Endothelial cell of umbilical vein (primary cell): ENCODE results near the gene NCAPG2. TPM values are rescaled to one million over a fixed set of nuclear protein-coding genes. Genes with fewer than 3 reads are reported as not detected.

Source experiments
- BruUV-seq: library from RNA; stranded (reverse); fragments of 400-500 nt; replicated peaks from 2 replicates; lab custom pipeline; 2021; lab: Mats Ljungman, UMichigan
- CTCF ChIA-PET: fragments of 300-600, 350-600 bp; sonication (Branson Sonifier 250); formaldehyde crosslinking; loops from one replicate; lab custom pipeline; 2021; ENCODE audit warnings: antibody characterized with exemption, inconsistent platforms; lab: Charles Lee
- POLR2A ChIA-PET: fragments of 300-600, 350-600 bp; sonication (Branson Sonifier 250); formaldehyde crosslinking; loops from one replicate; lab custom pipeline; 2021; ENCODE audit warnings: antibody characterized with exemption, inconsistent platforms; lab: Charles Lee
- DNase-seq: peaks from one replicate; pipeline ENCODE4 v3.0.0-alpha.2; 2011; ENCODE audit warnings: low read depth, low spot score
- FAIRE-seq: peaks from 2 replicates; lab custom pipeline; 2011; peaks lifted over from hg19 to GRCh38; lab: Jason Lieb, UNC
- H2AFZ ChIP-seq: 2 replicates; pipeline ENCODE4 v1.6.0; 2012; ENCODE audit warnings: low read depth, low read length, control low read depth, inconsistent platforms
- H3K27ac ChIP-seq: 2 replicates; pipeline ENCODE4 v1.5.1; 2011; ENCODE audit warnings: low read depth, mild to moderate bottlenecking, control low read depth, low read length, moderate library complexity; ENCODE audit not compliant: insufficient read depth
- H3K27me3 ChIP-seq, 2 experiments: 2 replicates each; pipeline versions ENCODE4 v1.6.0 to v1.6.1; 2011; ENCODE audit warnings: low read length in 2 of 2, mixed read lengths in 1 of 2; ENCODE audit not compliant: control insufficient read depth in 2 of 2, insufficient read depth in 2 of 2
- H3K36me3 ChIP-seq, 2 experiments: 2 replicates in 1 of 2; 3 replicates in 1 of 2; pipeline ENCODE4 v1.5.1; 2011; ENCODE audit warnings: low read length in 2 of 2, mild to moderate bottlenecking in 1 of 2, moderate library complexity in 1 of 2; ENCODE audit not compliant: control insufficient read depth in 2 of 2, insufficient read depth in 2 of 2; ENCODE audit errors: extremely low read depth in 1 of 2
- H3K4me1 ChIP-seq: 3 replicates; pipeline ENCODE4 v1.5.1; 2011; ENCODE audit warnings: mild to moderate bottlenecking, low read length; ENCODE audit not compliant: control insufficient read depth, insufficient read depth; ENCODE audit errors: extremely low read depth
- H3K4me2 ChIP-seq: 2 replicates; pipeline ENCODE4 v1.6.1; 2011; ENCODE audit warnings: low read length, control low read depth, mixed read lengths; ENCODE audit not compliant: insufficient read depth
- H3K4me3 ChIP-seq, 3 experiments: fragments of 200-600 bp in 1 of 3; sonication (generic), shearing (Covaris generic) in 1 of 3; replicated peaks in 1 of 3; 2 replicates each; pipeline ENCODE4 v1.5.1; 2011 to 2016; ENCODE audit warnings: control low read depth in 3 of 3, low read length in 3 of 3, mild to moderate bottlenecking in 2 of 3, inconsistent platforms in 1 of 3, low read depth in 1 of 3, moderate library complexity in 1 of 3; ENCODE audit not compliant: insufficient read depth in 1 of 3
- H3K79me2 ChIP-seq: 2 replicates; pipeline ENCODE4 v1.6.0; 2012; ENCODE audit warnings: low read length, inconsistent platforms; ENCODE audit not compliant: control insufficient read depth, insufficient read depth
- H3K9ac ChIP-seq: replicated peaks from 2 replicates; pipeline ENCODE3; 2011; ENCODE audit warnings: low read length, control low read depth; ENCODE audit not compliant: insufficient read depth; ENCODE audit errors: extremely low read depth
- H3K9me1 ChIP-seq: replicated peaks from 3 replicates; pipeline ENCODE4 v1.6.0; 2011; ENCODE audit warnings: mild to moderate bottlenecking, low read length; ENCODE audit not compliant: control insufficient read depth, insufficient read depth; ENCODE audit errors: extremely low read depth
- H3K9me3 ChIP-seq: replicated peaks from 2 replicates; pipeline ENCODE4 v1.5.1; 2012; ENCODE audit warnings: low read length, inconsistent platforms; ENCODE audit not compliant: control insufficient read depth, insufficient read depth
- H4K20me1 ChIP-seq: replicated peaks from 2 replicates; pipeline ENCODE3; 2011; ENCODE audit warnings: mild to moderate bottlenecking, low read length; ENCODE audit not compliant: control insufficient read depth, insufficient read depth; ENCODE audit errors: extremely low read depth
- EZH2 ChIP-seq: IDR thresholded peaks from 2 replicates; pipeline ENCODE4 v1.6.1; 2012; ENCODE audit warnings: borderline replicate concordance, low read depth, mild to moderate bottlenecking, moderate library complexity, low read length, inconsistent platforms; ENCODE audit not compliant: severe bottlenecking
- FOS ChIP-seq: IDR thresholded peaks from 2 replicates; pipeline ENCODE4 v1.6.1; 2011; ENCODE audit warnings: mild to moderate bottlenecking, low read length, moderate library complexity, borderline replicate concordance; ENCODE audit not compliant: insufficient read depth
- GATA2 ChIP-seq: IDR thresholded peaks from 2 replicates; pipeline ENCODE4 v1.7.0; 2011; ENCODE audit warnings: low read depth, mild to moderate bottlenecking, moderate library complexity, mixed read lengths, low read length; ENCODE audit not compliant: insufficient read length, insufficient read depth
- JUN ChIP-seq: IDR thresholded peaks from 2 replicates; pipeline ENCODE4 v1.6.1; 2011; ENCODE audit warnings: borderline replicate concordance, low read depth; ENCODE audit not compliant: insufficient read length, insufficient read depth
- MAX ChIP-seq: IDR thresholded peaks from 2 replicates; pipeline ENCODE4 v1.6.1; 2011; ENCODE audit not compliant: insufficient read depth, insufficient read length
- MYC ChIP-seq: IDR thresholded peaks from one replicate; pipeline ENCODE4 v1.6.1; 2011; ENCODE audit warnings: mild to moderate bottlenecking, low read depth, low read length
- POLR2A ChIP-seq: IDR thresholded peaks from 2 replicates; pipeline ENCODE4 v1.6.1; 2012; ENCODE audit warnings: low read depth, mild to moderate bottlenecking, control low read depth, low read length
- POLR2AphosphoS5 ChIP-seq: IDR thresholded peaks from 2 replicates; pipeline ENCODE4 v1.6.1; 2012; ENCODE audit warnings: low read depth, mild to moderate bottlenecking, control low read depth, low read length, moderate library complexity; ENCODE audit not compliant: insufficient read depth
- dilution Hi-C: fragments of 300-500 bp; cut with MboI; formaldehyde crosslinking; loops from one replicate; pipeline ENCODE4 v1.15.0; 2019; ENCODE audit warnings: low sequenced_read_pairs; ENCODE audit not compliant: extremely low pct_ligation_motif_present
- intact Hi-C: fragments of 100-400 bp; cut with micrococcal nuclease; formaldehyde crosslinking; loops from one replicate; pipeline ENCODE4 v1.10.0; 2022
- polyA plus RNA-seq, 4 experiments: library from polyadenylated mRNA; depleted of rRNA in 3 of 4; stranded (reverse) in 3 of 4; unstranded in 1 of 4; fragments of >200 nt; gene quantifications; 2 replicates each; pipeline versions ENCODE4 v1.2.1 to v1.2.3, GENCODE V29; 2011 to 2012; ENCODE audit warnings: missing spikeins in 1 of 4
- total RNA-seq: library from RNA; stranded (reverse); gene quantifications from 2 replicates; pipeline ENCODE4 v1.2.3, GENCODE V29; 2021
- TF ChIP-seq, protein P1 (sequence below), 2 donors: IDR thresholded peaks; 1 replicate in 1 of 2; 2 replicates in 1 of 2; pipeline ENCODE4 v1.5.1; 2011; ENCODE audit warnings: low read length in 2 of 2, mild to moderate bottlenecking in 2 of 2, moderate library complexity in 2 of 2, control low read depth in 1 of 2, inconsistent platforms in 1 of 2, low read depth in 1 of 2; ENCODE audit not compliant: insufficient read depth in 1 of 2; ENCODE audit errors: extremely low read depth in 1 of 2

NCAPG2 gene
- total and polyA plus RNA-seq, 2 donors (not counting 3 experiments of a cell fraction or from before 2014, with no cell fraction given): 19.2 to 62.3 TPM

GRCh38 chr7:158702944-158703343 is 1.7 kb downstream of the NCAPG2 start:
- no peaks in the 10 kb centered on the region for H3K27me3 ChIP-seq
- intact Hi-C loops (no loop called here), dilution Hi-C loops (no loop called here)
- H4K20me1 ChIP-seq: no peaks in the 10 kb centered on the region
- H3K9me1 ChIP-seq: no peaks in the 10 kb centered on the region
- peaks cover 0 to 2% of the 10 kb centered on the region in 2 experiments for H3K36me3 ChIP-seq
- peak overlapping the region in 1 of 3 experiments; percentile 89 for H3K4me3 ChIP-seq
- no peak overlapping the region for H3K9ac ChIP-seq
- BruUV-seq: TSS peak; percentile 32
- DNase-seq (no peak), FAIRE-seq (no peak)
- ChIA-PET POLR2A (no interaction called here), CTCF (no interaction called here)
- H2AFZ ChIP-seq: no peak overlapping the region
- TF ChIP-seq EZH2 (no peak), POLR2AphosphoS5 (no peak), FOS (no peak), MYC (no peak), POLR2A (no peak), MAX (no peak), GATA2 (no peak), JUN (no peak)
- TF ChIP-seq, protein P1, sequence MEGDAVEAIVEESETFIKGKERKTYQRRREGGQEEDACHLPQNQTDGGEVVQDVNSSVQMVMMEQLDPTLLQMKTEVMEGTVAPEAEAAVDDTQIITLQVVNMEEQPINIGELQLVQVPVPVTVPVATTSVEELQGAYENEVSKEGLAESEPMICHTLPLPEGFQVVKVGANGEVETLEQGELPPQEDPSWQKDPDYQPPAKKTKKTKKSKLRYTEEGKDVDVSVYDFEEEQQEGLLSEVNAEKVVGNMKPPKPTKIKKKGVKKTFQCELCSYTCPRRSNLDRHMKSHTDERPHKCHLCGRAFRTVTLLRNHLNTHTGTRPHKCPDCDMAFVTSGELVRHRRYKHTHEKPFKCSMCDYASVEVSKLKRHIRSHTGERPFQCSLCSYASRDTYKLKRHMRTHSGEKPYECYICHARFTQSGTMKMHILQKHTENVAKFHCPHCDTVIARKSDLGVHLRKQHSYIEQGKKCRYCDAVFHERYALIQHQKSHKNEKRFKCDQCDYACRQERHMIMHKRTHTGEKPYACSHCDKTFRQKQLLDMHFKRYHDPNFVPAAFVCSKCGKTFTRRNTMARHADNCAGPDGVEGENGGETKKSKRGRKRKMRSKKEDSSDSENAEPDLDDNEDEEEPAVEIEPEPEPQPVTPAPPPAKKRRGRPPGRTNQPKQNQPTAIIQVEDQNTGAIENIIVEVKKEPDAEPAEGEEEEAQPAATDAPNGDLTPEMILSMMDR (IDR thresholded peaks at IDR 0.05; ENCODE audit: extremely low read depth in 1 of 2, insufficient read depth in 1 of 2, low read depth in 1 of 2, low read length in 2 of 2): no peak
- no peaks in the 10 kb centered on the region for H3K9me3 ChIP-seq
- H3K79me2 ChIP-seq: peaks cover 57% of the 10 kb centered on the region
- peaks cover 24% of the 10 kb centered on the region for H3K4me1 ChIP-seq
- peak overlapping the region; percentile 86 for H3K4me2 ChIP-seq
- no peak overlapping the region for H3K27ac ChIP-seq
